Activated CD8-positive, alpha-beta memory T cell treated with anti-CD3 and anti-CD28 coated beads, Interleukin-2, amount 50 U/mL, for 24 hours (primary cell): Measurements from ENCODE around the gene MYBBP1A.
"Not testable (repeated sequence)": the region's sequence is repeated elsewhere in the genome, so short reads cannot be mapped to it uniquely, and the experiment has no call there.

ENCODE experiments used
- DNase-seq: peaks from one replicate; pipeline ENCODE4 v3.0.0-alpha.2; 2020; ENCODE audit errors: extremely low read depth

The MYBBP1A gene

DNA sequence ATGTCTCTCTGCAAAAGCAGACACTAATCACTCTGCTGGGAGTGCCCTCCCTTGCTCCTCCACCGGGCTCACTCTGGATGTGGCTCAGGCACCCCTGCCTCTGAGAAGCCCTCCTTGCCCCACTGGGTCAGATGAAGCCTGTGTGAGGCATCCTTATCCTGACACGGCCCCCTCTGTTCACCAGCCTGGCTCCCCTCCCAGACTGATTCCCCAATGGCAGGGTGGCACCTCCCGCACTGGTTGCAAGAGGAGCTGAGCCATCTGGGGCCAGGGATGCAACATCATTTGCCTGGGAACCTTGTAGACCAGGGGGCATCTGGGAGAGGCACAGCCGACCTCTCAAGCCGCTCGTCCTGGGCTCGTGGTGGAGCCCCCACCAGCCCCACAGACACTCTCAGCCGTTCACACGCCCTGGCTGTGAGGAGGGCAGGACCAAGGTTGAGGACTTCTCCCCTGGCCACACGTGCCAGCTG is 35.8 kb upstream of the MYBBP1A start:
- DNase-seq: no peak

DNA sequence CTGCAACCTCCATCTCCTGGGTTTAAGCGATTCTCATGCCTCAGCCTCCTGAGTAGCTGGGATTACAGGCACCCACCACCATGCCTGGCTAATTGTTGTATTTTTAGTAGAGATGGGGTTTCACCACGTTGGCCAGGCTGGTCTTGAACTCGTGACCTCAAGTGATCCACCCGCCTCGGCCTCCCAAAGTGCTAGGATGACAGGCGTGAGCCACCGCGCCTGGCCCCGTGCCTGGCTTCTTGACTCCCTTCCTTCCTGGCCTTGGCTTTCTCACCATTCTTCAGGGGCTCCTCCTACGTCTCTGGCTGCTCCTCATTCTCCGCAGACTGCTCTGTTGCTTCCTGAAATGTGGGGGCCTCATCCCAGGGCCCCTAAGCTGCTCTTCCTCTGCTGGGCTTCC is 34.9 kb upstream of the MYBBP1A start:
- not testable (repeated sequence) for DNase-seq

DNA sequence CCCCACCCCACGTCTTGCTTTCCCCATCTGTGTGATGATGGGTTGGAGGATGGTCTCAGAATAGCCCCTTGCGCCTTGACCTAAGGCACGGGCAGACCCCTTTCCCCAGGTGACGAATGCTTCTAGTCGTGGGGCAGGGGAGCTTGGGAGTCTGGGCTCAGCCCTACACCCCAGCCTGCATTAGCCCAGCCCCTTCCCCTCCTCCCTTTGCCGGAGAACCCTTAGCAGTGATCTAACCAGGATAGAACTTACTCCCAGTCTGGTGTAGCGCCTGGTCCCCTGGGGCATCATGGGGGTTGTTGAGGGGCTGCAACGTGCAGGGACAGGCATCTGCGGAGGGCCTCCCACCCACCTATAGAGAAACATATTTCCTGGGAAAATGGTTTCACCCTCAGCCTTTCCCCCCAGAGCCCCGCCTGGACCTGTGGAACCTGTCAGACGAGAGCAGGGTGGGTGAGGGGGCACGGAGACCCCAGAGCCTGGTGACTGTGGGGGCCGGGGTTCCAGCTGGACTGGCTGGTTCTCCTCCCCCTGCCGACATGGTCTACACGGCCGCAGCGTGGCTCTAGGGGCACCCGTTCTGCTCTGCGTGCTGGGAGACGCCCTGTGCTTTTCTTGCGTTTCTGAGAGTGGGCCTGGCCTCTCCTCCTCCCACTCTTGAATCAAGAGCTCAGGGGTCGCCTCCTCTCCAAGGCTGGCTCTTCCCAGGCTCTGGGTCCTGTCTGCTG is 33.9 kb upstream of the MYBBP1A start:
- no peak for DNase-seq

DNA sequence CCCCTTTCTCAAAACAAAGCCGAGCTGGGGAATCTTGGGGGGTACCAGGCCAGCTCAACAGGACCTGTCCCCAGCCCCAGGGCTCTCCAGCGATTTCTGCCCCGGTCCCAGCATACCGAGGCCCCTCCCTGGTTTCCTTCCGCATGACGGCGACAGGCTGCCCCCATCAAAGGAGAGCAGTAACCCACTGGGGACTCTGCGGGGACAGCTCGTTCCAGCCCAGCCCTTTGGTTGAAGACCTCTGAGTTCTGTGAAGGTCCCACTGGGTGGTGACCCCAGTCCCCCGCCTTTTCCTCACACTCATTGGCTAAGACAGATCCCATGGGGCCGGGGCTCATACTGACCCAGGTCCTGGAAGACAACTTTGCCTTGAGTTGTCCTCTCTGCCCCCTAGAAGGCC is 33.2 kb upstream of the MYBBP1A start:
- DNase-seq: no peak

DNA sequence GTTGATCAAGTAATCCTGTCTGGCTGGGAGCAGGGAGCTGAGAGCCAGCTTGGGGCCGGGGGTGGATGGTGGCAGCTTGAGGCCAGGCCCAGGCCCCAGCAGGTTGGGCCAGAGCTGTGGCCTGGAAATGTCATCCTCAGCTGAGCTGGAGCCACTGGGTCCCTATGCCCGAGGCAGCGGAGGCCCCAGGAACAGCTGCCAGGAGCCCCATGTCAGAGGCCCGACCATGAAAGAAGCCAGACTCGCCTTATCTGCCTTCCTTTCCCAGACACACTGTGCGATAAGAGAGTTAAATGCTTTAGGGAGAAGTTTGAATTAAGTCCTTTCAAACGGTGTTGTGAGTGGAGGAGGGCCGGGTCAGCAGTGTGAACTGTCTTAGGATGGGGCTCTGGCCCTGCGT is 32.6 kb upstream of the MYBBP1A start:
- no peak for DNase-seq

DNA sequence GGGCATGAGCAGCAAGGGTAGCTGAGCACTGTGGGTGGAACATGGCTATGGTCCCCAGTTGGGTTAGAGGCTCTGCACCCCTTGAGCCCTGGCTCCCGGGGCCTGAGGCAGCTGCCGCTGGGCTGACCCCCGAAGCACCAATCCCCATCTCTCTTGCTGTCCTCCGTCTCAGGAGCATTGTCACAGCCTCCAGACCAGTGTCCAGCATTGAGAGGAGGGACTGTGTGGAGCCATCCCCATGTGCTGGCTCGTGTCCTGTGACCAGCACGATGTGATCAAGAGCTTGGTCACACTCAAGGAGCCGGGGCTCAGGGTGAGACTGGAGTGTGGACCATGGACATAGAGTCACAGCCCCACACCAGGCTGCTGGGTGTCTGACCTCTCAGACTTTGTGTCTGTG is 32.0 kb upstream of the MYBBP1A start:
- DNase-seq: no peak

DNA sequence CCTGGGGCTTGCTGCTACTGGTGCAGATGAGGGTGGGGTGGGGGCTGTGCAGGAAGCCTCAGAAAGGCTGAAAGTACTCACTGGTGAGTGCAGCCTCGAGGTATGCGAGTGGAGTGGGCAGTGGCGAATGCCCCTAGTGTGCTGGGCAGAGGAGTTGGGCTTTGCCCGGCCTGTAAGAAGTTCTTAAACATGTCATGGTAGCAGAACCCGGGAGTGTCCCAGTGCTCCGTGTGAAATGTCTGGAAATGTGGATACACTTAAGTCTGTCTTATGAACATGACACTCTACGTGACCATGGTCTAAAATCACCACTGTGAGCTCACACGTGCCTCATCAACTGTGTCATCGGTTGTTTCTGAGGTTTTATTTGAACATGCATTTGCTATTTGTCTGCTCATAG is 30.9 kb upstream of the MYBBP1A start:
- no peak for DNase-seq

DNA sequence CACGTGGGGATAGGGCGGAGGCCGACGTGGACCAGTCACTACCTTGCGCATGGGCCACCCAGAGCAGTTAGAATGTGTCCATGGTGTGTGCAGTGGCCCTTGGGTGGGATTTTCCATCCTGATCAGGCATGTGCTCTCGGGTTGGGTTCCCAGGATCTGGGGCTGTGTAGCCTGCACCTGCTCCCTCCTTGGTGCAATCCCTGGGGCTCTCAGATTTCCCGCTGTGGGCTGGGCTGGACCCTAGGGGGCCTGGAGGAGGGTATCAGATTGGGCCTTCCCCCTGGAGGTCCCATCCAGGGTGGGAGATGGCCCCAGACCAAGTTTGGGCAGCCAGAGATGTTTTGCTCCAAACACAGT is 30.4 kb upstream of the MYBBP1A start:
- DNase-seq: no peak

DNA sequence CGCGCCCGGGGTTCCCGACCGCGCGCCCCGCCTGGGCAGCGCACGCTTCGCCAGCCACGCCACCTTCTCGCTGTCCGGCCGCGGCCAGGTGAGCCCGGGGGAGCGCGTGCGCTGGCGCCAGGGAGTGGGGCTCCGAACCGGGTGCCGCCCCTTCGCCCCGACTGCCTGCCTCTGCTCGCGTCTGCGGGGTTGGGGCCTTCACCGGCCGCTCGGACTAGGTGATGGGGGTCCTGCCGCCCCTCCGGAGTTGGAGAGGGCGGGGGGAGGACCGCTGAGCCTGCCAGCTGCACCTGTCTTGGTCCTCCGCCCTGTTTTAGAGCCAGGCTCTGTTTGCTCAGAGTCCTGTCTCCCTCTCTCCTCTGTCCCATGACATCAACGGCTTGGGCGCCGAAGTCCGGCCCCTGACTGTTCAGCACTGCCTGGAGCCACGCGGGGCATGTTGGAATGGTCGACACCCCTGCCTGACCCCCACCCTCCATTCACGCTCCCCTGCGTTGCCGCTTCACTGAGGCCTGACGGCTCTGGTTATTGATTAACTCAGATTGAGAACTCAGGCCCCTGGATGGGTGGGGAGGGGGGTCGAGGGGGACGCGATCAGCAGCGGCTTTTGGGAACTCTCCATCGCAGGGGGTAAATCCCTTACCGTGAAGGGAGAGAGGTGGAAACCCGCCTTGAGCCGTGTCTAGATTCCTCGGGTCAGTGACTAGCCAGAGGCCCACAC is 29.9 kb upstream of the MYBBP1A start:
- DNase-seq: no peak

DNA sequence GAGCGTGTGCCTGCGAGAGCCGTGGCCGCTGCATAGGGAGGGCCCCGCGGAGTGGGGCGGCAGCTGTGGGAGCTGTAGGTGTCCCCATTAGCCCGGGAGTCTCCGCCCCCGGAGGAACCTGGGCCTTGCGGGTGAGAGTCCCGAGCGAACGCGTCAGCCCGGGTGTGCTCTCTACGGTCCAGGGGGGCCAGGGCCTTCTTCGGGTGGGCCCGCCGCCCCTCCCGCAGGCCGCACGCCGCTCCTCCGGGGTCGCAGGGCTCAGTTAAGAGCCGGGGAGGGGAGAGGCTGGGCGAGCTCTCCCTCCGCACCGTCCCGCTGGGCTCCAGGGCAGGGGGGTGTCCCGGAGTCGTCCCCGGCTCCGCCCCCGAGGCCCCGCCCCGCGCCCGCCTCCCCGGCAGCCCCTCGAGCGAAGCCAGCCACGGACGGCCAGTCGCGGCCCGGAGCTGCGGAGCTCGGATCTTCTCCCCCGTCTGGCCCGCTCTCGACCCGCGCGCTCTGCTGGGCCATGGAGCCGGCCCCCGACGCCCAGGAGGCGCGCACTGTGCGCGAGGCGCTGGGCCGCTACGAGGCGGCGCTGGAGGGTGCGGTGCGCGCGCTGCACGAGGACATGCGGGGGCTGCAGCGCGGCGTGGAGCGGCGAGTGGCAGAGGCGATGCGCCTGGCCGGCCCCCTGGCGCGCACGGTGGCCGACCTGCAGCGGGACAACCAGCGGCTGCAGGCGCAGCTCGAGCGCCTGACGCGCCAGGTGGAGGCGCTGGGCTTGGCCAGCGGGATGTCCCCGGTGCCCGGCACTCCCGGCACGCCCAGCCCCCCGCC is 29.1 kb upstream of the MYBBP1A start, which contains the start of gene SMTNL2:
Gene SMTNL2 (plus strand): TSS at position 429 of the 816 bp plus-strand sequence. CDS start 77 bp downstream, at position 506.
- no peak for DNase-seq

DNA sequence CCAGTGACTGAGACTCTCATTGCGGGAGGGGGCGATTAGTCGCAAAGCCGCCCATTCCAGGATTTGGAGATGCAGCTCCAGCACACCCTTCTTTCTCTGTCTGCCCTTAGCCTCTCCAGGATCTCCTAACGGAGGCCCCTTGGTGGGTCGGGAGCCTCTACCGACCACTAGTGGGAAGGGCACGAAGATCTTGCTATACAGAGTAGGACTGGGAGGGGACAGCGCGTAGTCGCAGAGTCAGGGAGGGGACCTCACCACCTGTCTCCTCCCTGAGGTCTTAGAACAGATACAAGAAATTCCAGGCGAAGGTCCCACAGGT is 28.6 kb upstream of the MYBBP1A start:
- no peak for DNase-seq

DNA sequence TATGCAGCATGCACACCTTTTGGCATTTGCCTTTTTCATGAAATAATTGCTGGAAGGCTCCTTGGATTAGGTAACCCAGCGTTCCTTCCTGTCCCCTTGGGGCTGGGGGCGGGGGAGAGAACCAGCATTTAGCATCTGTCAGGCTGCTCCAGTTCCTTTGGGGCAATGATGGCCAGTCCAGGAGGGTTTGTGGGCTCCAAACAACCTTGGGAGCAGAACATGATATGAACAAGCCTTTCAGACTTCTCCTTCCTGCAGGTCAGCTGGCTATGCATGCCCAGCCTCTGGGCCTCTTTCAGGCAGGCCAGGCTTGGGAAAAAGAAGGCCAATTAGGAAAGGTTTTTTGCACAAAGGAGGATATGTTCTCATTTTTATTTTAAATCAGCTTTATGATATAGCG is 28.0 kb upstream of the MYBBP1A start:
- DNase-seq: no peak

DNA sequence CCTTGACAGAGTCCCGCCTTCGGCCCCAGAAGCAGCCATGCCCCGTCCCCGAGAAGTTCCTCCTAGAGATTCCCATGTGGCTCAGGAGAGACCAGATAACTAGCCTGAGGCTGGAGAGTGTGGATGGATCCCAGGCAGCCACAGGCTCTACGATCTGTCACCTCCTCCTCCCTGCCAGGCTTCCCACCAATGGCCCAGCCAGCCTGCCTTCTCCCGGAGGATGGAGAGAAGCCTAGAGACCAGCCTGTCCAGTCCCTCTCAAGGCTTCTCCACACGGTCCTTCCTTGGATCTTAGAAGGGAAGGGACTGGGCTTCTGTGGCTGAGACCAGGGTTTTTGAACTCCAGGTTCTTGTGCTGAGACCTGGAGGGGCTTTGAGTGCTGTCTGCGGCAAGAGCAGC is 27.5 kb upstream of the MYBBP1A start:
- DNase-seq: no peak

DNA sequence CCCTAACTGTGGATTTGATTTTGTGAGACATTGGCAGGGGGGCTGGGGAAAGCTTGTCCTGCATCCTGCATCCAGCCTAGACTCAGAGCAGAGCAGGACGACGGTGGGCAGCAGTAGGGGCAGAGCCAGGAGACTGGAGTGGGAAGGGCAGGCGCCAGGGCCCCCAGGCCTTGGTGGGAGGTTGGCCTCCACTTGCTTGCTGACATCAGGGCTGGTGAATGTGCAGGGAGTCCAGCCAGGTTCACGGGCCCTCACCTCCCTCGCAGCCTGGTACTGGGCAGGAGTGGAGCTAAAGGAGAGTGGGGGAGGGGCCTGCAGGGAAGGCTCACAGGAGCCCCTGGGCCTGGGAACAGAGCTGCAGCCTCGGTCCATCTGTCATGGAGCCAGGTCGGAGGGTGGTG is 26.9 kb upstream of the MYBBP1A start:
- no peak for DNase-seq

DNA sequence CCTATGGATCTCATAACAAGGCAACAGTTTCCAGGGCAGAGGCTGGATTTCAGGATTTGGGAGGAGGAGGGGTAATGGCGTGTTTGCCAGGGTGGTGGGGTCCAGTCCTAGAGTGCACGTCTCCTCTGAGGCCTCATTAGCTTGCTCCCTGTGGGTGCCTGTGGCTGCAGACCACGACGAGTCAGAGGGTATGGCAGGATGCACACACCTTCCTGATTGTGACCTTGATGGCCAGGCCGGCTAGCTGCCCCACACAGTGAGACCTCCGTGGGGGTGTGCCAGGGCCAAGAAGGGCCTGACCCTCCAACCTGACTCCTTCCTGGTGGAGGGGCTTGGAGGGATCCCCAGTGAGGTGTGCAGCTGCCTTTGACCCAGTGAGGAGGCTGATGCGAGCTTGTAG is 25.1 kb upstream of the MYBBP1A start:
- DNase-seq: no peak

DNA sequence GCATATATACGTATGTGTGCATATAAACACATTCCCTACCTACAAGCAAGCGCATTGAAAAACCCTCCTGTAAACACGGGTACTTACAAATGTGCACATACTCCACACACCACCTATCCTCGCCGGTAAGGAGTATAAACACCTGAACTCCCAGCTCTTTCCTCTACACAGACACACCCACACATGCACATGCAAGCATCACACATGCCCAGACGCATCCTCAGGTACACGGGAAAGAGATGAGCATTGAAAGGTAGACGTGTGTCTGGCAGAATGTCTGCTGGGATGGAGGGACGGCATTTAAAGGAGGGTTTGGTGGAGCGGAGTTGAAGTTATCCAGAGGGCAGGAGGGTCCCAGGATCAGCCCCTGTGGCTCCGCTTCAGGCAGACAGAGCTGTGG is 24.5 kb upstream of the MYBBP1A start:
- no peak for DNase-seq

DNA sequence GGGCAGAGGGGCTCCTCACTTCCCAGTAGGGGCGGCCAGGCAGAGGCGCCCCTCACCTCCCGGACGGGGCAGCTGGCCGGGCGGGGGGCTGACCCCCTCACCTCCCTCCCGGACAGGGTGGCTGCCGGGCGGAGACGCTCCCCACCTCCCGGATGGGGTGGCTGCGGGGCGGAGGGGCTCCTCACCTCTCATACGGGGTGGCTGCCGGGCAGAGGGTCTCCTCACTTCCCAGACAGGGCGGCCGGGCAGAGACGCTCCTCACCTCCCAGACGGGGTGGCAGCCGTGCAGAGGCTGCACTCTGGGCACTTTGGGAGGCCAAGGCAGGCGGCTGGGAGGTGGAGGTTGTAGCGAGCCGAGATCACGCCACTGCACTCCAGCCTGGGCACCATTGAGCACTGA is 23.2 kb upstream of the MYBBP1A start:
- not testable (repeated sequence) for DNase-seq

DNA sequence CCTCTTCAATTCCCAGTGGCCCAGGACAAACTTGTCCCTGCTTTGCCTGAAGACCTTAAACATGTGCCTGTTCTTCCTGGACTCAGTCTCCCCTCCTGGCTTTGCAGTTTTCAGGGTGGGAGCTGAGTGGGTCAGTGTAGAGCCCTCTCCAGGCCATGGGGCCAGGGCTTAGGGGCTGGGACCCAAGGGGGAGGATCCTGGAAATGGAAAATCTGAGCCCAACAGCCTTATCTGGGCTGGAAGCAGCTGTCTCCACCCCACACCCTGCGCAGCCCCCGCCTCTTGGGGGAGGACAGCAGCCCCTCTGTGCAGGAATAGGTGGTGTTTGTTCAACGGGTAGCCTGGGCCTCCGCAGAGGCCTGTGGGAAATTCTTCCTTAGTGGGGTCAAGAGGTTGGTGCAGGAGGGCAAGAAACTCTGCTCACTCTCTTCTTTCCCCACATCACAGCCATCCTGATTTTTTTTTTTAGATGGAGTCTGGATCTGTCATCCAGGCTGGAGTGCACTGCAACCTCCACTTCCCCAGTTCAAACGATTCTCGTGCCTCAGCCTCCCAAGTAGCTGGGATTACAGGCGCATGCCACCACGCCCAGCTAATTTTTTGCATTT is 22.3 kb upstream of the MYBBP1A start:
- DNase-seq: no peak

DNA sequence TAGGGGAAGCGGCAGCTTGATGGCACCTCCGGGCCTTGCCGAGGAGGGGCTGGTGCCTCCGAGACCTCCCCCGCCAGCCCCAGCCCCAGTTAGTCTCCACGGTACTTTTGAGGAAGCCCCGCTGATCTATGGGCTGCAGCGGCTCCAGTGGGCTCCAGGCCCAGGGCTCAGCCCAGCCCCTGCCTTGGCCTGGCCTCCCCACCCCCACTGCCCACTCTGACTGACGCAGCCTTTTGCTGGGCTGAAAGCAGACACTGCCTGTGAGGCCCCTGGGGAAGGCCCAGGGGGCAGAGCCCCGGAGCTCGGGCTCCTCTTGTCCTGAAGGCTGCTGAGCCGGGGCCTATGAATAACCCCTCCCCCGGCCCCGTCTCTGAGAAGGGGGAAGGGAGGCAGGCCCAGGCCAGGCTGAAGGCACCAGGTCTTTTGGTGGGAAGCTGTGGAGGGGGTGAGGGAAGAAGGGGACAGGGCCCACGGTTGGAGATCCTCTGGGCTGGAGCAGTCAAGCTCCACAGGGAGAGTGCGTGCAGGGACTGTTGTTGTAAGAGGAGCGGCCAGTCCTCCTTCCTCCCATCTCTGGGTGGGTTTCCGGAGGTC is 21.6 kb upstream of the MYBBP1A start:
- no peak for DNase-seq

DNA sequence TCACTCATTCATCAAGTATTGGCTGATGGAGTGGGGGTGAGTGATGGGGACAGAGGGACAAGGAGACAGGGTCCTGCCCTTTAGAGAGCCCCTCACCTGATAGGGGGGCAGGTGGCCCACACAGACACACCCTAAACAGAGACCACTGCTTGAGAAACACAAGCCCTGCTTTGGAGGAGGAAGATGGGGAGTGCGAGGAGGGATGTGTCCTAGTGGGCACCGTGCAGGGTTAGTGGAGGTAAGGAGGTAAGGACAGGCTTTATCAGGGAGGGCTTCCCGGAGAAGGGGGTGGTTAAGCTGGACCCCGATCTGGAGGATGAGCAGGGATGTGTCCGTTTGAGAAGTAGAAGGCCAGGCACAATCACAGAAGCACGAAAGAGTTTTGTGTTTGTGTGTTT is 21.0 kb upstream of the MYBBP1A start:
- no peak for DNase-seq

DNA sequence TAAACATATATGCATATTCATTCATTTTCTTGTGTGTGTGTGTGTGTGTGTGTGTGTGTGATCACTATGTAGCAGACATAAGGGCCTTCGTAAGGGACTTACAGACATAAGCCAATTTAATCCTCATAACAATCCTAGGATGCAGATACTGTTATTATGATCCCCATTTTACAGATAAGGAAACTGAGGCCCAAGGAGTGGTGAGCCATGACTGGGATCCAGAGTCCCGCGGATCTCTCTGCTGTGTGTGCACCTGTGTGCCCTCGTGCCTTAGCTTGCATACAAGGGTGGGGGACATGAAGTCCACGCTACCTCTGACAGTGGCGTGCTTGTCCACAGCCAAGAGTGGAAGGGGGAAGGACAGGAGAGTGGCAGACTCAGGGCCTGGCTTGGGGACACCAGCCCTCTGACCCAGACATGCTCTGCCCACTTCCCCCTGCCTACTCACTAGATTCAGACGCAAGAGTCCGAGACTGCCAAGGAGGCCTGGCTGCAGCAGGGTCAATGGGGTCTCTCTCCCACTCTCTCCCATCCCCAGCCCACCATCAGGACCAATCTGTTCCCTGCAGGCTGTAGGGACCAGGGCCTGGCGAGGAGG is 19.4 kb upstream of the MYBBP1A start:
- no peak for DNase-seq

DNA sequence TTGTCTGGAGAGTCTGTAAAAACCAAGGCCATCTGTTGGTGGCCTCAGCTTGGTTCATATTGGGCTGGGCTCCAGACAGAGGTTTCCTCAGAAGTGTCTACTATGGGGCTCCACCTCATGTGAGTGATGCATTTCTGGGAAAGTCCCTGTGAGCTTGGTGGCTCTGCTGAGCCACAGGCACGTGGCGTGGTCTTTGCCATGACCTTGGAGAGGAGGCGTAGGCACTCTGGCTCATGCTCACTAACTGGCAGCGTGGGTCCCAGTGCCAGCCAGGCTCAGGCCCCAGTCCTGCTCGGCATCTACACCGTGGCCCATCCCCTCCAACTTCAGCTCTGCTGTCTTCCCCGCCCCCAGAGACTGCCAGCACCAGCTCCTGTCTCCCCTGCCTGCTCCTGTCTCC is 18.5 kb upstream of the MYBBP1A start:
- DNase-seq: peak; percentile 47
